ENCODE results near the gene LHFPL5. TPM values are rescaled to one million over a fixed set of nuclear protein-coding genes. Genes with fewer than 3 reads are reported as not detected.

Gene LHFPL5
- total RNA-seq, 1 experiment from 2014 or later = not detected

- DNase-seq (ENCODE audit: low spot score) (no peak), ATAC-seq (no peak)
- TF ChIP-seq ZNF532 (CRISPR knock-in tag; IDR thresholded peaks at IDR 0.05; ENCODE audit: borderline replicate concordance) (no peak), E2F5 (CRISPR knock-in tag; IDR thresholded peaks at IDR 0.05) (no peak), USF2 (CRISPR knock-in tag; IDR thresholded peaks at IDR 0.05) (no peak), ZNF121 (CRISPR knock-in tag; IDR thresholded peaks at IDR 0.05) (no peak), SMAD4 (CRISPR knock-in tag; IDR thresholded peaks at IDR 0.05) (no peak), SOX15 (CRISPR knock-in tag; IDR thresholded peaks at IDR 0.05) (no peak), TEAD4 (CRISPR knock-in tag; IDR thresholded peaks at IDR 0.05) (no peak), TEAD1 (CRISPR knock-in tag; IDR thresholded peaks at IDR 0.05) (no peak), ZNF671 (CRISPR knock-in tag; IDR thresholded peaks at IDR 0.05) (no peak), RORB (CRISPR knock-in tag; IDR thresholded peaks at IDR 0.05) (no peak), ELF4 (CRISPR knock-in tag; IDR thresholded peaks at IDR 0.05; ENCODE audit: low read depth) (no peak), E2F4 (CRISPR knock-in tag; IDR thresholded peaks at IDR 0.05; ENCODE audit: borderline replicate concordance, low read depth) (no peak), FOXP1 (CRISPR knock-in tag; IDR thresholded peaks at IDR 0.05; ENCODE audit: borderline replicate concordance) (no peak), ZNF416 (CRISPR knock-in tag; IDR thresholded peaks at IDR 0.05) (no peak), GTF2I (CRISPR knock-in tag; conservative IDR thresholded peaks at IDR 0.05) (no peak)
- peak overlapping the region; percentile 59 for H3K4me3 Mint-ChIP-seq
- peaks cover 13% of the 10 kb centered on the region for H3K4me1 Mint-ChIP-seq
- peaks cover 13% of the 10 kb centered on the region for H3K27me3 Mint-ChIP-seq (ENCODE audit: low read depth)
- H3K27ac Mint-ChIP-seq = no peak overlapping the region
- H3K9me3 Mint-ChIP-seq = no peaks in the 10 kb centered on the region
- ChIA-PET POLR2A (no interaction called here), CTCF (no interaction called here)
- H3K36me3 Mint-ChIP-seq = no peaks in the 10 kb centered on the region
Observed at GRCh38 chr6:35777356-35778102, 27.6 kb upstream of the LHFPL5 start.

- Mint-ChIP-seq H3K9me3 (no peaks in the 10 kb centered on the region), H3K4me3 (peak overlapping the region; percentile 38; the same call in 1 of the 2 replicates), H3K27me3 (ENCODE audit: low read depth) (peaks cover 13% of the 10 kb centered on the region), H3K36me3 (no peaks in the 10 kb centered on the region), H3K27ac (no peak overlapping the region), H3K4me1 (peaks cover 13% of the 10 kb centered on the region)
- CTCF ChIA-PET = no interaction called here
- ATAC-seq = no peak
- POLR2A ChIA-PET = no interaction called here
- no peak for DNase-seq (ENCODE audit: low spot score)
- TF ChIP-seq TP53 (CRISPR knock-in tag; IDR thresholded peaks at IDR 0.05) (no peak), ZNF423 (CRISPR knock-in tag; IDR thresholded peaks at IDR 0.05) (no peak), NFATC4 (CRISPR knock-in tag; IDR thresholded peaks at IDR 0.05) (no peak), USF2 (CRISPR knock-in tag; IDR thresholded peaks at IDR 0.05) (no peak), GRHL2 (CRISPR knock-in tag; IDR thresholded peaks at IDR 0.05; ENCODE audit: insufficient replicate concordance, severe bottlenecking) (no peak), PREB (CRISPR knock-in tag; IDR thresholded peaks at IDR 0.05; ENCODE audit: borderline replicate concordance) (no peak), KAT7 (CRISPR knock-in tag; IDR thresholded peaks at IDR 0.05; ENCODE audit: borderline replicate concordance) (no peak), FOXP4 (CRISPR knock-in tag; IDR thresholded peaks at IDR 0.05) (no peak), ZNF219 (CRISPR knock-in tag; IDR thresholded peaks at IDR 0.05; ENCODE audit: borderline replicate concordance) (no peak), SMAD4 (CRISPR knock-in tag; IDR thresholded peaks at IDR 0.05) (no peak), FOXJ3 (CRISPR knock-in tag; IDR thresholded peaks at IDR 0.05; ENCODE audit: borderline replicate concordance) (no peak)
Observed at GRCh38 chr6:35778437-35778836, 26.7 kb upstream of the LHFPL5 start.
